Breast epithelium (tissue), 3 donors: Measurements from ENCODE around the gene NME7.

ENCODE experiments used
- POLR2A ChIP-seq: fragments of 450-650 bp; IDR thresholded peaks from one replicate; pipeline ENCODE4 v1.6.1; 2016; ENCODE audit warnings: antibody characterized with exemption, mild to moderate bottlenecking, moderate library complexity
- POLR2AphosphoS5 ChIP-seq, 3 donors: sonication (generic); formaldehyde crosslinking; IDR thresholded peaks; one replicate each; pipeline ENCODE4 v1.6.1; 2017; ENCODE audit warnings: antibody characterized with exemption in 3 of 3
- TF ChIP-seq, protein P1 (sequence below), 3 donors: fragments of 450-650 bp; IDR thresholded peaks; one replicate each; pipeline ENCODE4 v1.5.1; 2016 to 2017; ENCODE audit warnings: antibody characterized with exemption in 3 of 3, mild to moderate bottlenecking in 3 of 3, moderate library complexity in 3 of 3

DNA sequence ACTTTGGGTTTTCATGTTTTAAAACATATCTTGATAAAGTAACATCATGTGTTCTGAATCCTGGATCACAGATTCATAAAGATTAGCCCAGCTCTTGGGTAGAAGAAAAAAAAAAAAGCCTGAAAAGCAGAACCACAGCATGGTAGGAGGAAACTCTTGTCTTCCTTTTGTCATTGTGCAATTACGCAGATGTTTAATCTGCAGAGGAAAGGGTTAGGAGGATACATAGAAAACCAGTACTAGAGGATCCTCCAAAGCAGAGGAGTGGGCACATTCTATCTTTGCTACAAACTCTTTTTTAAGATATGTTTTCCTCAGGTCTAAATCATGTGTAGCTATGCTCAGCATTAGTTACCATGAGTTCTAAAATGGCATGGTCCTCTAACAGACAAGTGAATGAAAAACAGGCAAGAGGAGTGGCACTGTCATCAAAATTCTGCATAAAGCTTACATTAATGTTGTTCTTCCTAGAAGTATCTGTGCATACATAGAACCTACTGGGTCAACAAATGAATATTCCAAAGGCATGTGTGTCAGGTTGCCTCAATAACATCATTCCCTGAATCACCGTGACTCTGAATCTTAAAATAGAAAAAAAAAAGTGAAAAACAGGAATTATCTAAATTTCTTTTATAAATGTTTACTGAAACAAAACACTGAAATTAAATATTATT lies 107.0 kb downstream of the NME7 start:
- no peak for TF ChIP-seq POLR2A
- TF ChIP-seq, protein P1, sequence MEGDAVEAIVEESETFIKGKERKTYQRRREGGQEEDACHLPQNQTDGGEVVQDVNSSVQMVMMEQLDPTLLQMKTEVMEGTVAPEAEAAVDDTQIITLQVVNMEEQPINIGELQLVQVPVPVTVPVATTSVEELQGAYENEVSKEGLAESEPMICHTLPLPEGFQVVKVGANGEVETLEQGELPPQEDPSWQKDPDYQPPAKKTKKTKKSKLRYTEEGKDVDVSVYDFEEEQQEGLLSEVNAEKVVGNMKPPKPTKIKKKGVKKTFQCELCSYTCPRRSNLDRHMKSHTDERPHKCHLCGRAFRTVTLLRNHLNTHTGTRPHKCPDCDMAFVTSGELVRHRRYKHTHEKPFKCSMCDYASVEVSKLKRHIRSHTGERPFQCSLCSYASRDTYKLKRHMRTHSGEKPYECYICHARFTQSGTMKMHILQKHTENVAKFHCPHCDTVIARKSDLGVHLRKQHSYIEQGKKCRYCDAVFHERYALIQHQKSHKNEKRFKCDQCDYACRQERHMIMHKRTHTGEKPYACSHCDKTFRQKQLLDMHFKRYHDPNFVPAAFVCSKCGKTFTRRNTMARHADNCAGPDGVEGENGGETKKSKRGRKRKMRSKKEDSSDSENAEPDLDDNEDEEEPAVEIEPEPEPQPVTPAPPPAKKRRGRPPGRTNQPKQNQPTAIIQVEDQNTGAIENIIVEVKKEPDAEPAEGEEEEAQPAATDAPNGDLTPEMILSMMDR (IDR thresholded peaks at IDR 0.05) = no peak
- TF ChIP-seq POLR2AphosphoS5 (IDR thresholded peaks at IDR 0.05) = no peak
